ENCODE measurements around the gene HOXC11.

HOXC11 gene

DNA sequence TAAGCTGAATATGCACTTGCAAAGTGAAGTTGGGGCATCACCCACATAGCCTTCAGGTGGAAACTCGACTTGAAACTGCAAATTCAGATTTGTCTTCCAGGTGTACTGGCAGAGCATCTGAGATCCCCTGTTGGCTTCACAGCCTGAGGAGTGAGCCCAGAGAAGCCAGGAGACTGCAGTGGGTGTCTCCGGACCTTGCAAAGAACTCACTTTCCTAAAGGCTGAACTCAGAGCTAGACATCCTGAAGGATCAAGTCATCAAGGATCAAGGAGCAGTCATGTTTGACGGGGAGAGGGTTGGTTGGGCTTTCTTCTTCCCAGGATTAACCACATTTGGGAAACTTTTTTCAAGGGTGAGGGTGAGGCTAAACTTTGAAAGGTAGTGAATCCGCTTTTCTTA lies 43.4 kb upstream of the HOXC11 start:
- no peak overlapping the region for H3K9ac ChIP-seq
- TF ChIP-seq, protein P1, sequence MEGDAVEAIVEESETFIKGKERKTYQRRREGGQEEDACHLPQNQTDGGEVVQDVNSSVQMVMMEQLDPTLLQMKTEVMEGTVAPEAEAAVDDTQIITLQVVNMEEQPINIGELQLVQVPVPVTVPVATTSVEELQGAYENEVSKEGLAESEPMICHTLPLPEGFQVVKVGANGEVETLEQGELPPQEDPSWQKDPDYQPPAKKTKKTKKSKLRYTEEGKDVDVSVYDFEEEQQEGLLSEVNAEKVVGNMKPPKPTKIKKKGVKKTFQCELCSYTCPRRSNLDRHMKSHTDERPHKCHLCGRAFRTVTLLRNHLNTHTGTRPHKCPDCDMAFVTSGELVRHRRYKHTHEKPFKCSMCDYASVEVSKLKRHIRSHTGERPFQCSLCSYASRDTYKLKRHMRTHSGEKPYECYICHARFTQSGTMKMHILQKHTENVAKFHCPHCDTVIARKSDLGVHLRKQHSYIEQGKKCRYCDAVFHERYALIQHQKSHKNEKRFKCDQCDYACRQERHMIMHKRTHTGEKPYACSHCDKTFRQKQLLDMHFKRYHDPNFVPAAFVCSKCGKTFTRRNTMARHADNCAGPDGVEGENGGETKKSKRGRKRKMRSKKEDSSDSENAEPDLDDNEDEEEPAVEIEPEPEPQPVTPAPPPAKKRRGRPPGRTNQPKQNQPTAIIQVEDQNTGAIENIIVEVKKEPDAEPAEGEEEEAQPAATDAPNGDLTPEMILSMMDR (conservative IDR thresholded peaks at IDR 0.05; ENCODE audit: low read depth, low read length): no peak
- peaks cover 50% of the 10 kb centered on the region for H3K27me3 ChIP-seq (ENCODE audit: insufficient read depth, low read depth)
- no peaks in the 10 kb centered on the region for H3K79me2 ChIP-seq (ENCODE audit: insufficient read depth, low read depth)
- no peak overlapping the region for H3K27ac ChIP-seq
- no peak overlapping the region for H2AFZ ChIP-seq (ENCODE audit: low read depth)
- no peaks in the 10 kb centered on the region for H3K36me3 ChIP-seq (ENCODE audit: insufficient read depth)
- no peaks in the 10 kb centered on the region for H4K20me1 ChIP-seq (ENCODE audit: insufficient read depth)
- H3K4me3 ChIP-seq (IDR thresholded peaks at IDR 0.05; ENCODE audit: insufficient read depth, low read depth, low read length): no peak overlapping the region
- H3K4me2 ChIP-seq: no peak overlapping the region
- no peaks in the 10 kb centered on the region for H3K4me1 ChIP-seq (ENCODE audit: low read depth, poor library complexity, severe bottlenecking)

DNA sequence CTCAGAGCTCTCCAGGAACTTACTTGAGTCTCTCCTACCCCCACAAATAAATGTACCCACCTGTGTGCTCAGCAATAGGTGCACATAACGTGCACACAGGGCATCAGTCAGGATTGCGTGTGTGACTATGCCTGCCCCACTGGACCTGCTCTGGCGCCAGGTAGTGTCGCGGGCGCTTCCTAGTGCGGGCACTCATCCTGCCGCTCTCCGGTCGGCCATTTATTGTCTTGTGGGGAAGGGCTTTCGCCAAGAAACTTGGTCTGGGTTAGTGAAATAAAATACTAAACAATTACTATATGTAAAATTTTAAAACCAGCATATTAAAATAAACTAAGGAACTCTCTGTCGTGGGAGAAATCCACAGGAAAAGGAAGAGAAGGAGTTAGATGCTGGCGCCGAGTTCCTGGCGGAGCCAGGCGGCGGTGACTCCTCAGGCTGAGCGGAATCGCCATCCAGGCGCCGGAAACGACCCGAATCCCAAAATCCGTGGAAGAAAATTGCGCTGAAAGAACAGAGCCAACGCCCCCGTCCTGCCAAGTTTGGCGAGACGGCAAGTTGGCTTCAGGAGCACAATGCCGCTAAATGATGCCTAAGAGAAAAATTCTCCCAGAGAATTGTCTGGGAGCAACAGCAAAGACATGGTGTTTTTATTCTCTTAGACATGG lies 42.2 kb upstream of the HOXC11 start:
- Histone ChIP-seq H3K4me3 (IDR thresholded peaks at IDR 0.05; ENCODE audit: insufficient read depth, low read depth, low read length) (no peak overlapping the region), H3K27ac (no peak overlapping the region), H2AFZ (ENCODE audit: low read depth) (no peak overlapping the region), H4K20me1 (ENCODE audit: insufficient read depth) (no peaks in the 10 kb centered on the region), H3K4me1 (ENCODE audit: low read depth, poor library complexity, severe bottlenecking) (no peaks in the 10 kb centered on the region), H3K36me3 (ENCODE audit: insufficient read depth) (no peaks in the 10 kb centered on the region), H3K79me2 (ENCODE audit: insufficient read depth, low read depth) (no peaks in the 10 kb centered on the region), H3K4me2 (no peak overlapping the region), H3K27me3 (ENCODE audit: insufficient read depth, low read depth) (peaks cover 62% of the 10 kb centered on the region), H3K9ac (no peak overlapping the region)
- TF ChIP-seq, protein P1 (conservative IDR thresholded peaks at IDR 0.05; ENCODE audit: low read depth, low read length): no peak

DNA sequence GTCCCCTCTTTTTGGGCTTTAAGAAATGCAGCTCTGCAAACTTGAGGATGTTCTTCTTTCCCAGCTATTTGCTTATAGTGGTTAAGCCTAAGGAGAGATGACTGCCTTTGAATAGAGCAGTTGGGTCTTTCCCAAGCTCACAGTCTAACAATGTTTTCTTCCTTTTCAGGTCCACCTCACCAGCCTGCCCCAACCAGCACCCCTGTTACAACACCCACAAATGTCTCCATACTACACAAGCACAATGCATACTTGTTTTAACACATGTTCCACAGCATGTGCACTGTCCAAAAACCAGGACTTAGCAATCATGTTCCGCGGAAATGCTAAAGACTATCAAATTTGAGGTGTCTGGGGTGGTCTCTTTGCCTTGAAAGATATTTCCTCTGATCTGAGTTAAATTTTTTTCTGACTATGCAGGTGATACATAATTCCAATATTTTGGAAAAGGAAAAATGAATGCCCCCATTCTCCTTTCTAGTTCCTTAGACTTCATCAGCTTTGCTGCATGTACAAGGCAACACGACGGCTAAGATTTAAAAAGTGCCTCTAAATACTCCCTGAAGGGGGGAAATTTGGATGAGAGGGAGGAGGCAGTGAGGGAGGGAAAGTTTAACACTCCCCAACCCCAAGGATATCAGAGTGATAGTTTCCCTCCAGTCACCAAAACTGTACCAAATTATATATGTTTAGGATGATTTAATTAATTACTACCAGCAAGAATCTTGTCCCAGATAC lies 40.9 kb upstream of the HOXC11 start:
- TF ChIP-seq, protein P1 (conservative IDR thresholded peaks at IDR 0.05; ENCODE audit: low read depth, low read length): no peak
- H3K27ac ChIP-seq: no peak overlapping the region
- no peaks in the 10 kb centered on the region for H4K20me1 ChIP-seq (ENCODE audit: insufficient read depth)
- H3K27me3 ChIP-seq (ENCODE audit: insufficient read depth, low read depth): peaks cover 66% of the 10 kb centered on the region
- H3K4me1 ChIP-seq (ENCODE audit: low read depth, poor library complexity, severe bottlenecking): no peaks in the 10 kb centered on the region
- no peak overlapping the region for H3K9ac ChIP-seq
- H2AFZ ChIP-seq (ENCODE audit: low read depth): no peak overlapping the region
- H3K36me3 ChIP-seq (ENCODE audit: insufficient read depth): no peaks in the 10 kb centered on the region
- no peak overlapping the region for H3K4me2 ChIP-seq
- H3K4me3 ChIP-seq (IDR thresholded peaks at IDR 0.05; ENCODE audit: insufficient read depth, low read depth, low read length): no peak overlapping the region
- no peaks in the 10 kb centered on the region for H3K79me2 ChIP-seq (ENCODE audit: insufficient read depth, low read depth)

DNA sequence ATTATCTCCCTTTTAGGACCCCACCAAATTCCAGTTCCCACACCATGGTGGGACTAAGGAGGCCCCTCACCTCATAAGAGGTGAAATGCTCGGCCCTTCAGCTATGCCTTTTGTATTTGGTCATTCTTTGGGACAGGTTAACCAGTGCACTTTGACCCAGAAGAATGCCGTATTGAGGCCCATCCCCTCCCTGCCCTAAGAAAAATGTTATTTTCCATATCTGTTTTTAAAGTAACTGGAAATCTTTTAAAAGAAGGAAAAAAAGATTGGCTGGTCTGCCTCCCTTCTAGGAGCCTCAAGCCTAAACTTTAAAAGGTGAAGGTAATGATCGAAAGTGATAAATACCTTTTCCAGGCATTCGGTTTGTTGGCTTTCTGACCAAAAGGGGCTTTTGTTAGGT lies 40.0 kb upstream of the HOXC11 start:
- no peak overlapping the region for H3K9ac ChIP-seq
- no peaks in the 10 kb centered on the region for H4K20me1 ChIP-seq (ENCODE audit: insufficient read depth)
- H3K36me3 ChIP-seq (ENCODE audit: insufficient read depth): no peaks in the 10 kb centered on the region
- peaks cover 72% of the 10 kb centered on the region for H3K27me3 ChIP-seq (ENCODE audit: insufficient read depth, low read depth)
- no peak overlapping the region for H3K27ac ChIP-seq
- no peak overlapping the region for H2AFZ ChIP-seq (ENCODE audit: low read depth)
- no peaks in the 10 kb centered on the region for H3K4me1 ChIP-seq (ENCODE audit: low read depth, poor library complexity, severe bottlenecking)
- TF ChIP-seq, protein P1 (conservative IDR thresholded peaks at IDR 0.05; ENCODE audit: low read depth, low read length): no peak
- H3K79me2 ChIP-seq (ENCODE audit: insufficient read depth, low read depth): no peaks in the 10 kb centered on the region
- H3K4me3 ChIP-seq (IDR thresholded peaks at IDR 0.05; ENCODE audit: insufficient read depth, low read depth, low read length): no peak overlapping the region
- no peak overlapping the region for H3K4me2 ChIP-seq
